ENCODE results near the gene PRKAR1B. TPM values are rescaled to one million over a fixed set of nuclear protein-coding genes. Genes with fewer than 3 reads are reported as not detected.

The PRKAR1B gene
- total and polyA plus RNA-seq, 8 donors = 4.5 to 45.8 (median 11.1) TPM

DNA sequence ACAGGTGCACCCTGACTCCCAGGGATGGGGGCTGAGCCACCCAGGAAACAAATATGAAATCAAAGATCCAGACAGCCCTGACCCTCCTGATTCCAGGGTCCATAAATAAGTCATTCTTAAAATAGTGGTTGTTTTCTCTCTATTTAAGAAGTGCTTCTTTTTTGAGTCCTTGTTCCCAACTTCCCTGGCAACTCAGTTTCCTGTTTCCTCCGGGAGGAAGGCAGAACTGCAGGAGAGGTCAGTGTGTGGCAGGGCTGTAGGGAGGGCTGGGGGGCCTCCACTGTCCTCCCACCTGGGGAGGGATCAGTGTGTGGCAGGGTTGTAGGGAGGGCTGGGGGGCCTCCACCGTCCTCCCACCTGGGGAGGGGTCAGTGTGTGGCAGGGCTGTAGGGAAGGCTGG lies 118.7 kb downstream of the PRKAR1B start:
- peaks cover 0 to 21% (median 12%) of the 10 kb centered on the region in 4 donors for H3K36me3 ChIP-seq
- no peak for DNase-seq
- TF ChIP-seq POLR2A (IDR thresholded peaks at IDR 0.05) (no peak), POLR2AphosphoS5 (IDR thresholded peaks at IDR 0.05) (no peak), EP300 (IDR thresholded peaks at IDR 0.05) (no peak)
- TF ChIP-seq, protein P1, sequence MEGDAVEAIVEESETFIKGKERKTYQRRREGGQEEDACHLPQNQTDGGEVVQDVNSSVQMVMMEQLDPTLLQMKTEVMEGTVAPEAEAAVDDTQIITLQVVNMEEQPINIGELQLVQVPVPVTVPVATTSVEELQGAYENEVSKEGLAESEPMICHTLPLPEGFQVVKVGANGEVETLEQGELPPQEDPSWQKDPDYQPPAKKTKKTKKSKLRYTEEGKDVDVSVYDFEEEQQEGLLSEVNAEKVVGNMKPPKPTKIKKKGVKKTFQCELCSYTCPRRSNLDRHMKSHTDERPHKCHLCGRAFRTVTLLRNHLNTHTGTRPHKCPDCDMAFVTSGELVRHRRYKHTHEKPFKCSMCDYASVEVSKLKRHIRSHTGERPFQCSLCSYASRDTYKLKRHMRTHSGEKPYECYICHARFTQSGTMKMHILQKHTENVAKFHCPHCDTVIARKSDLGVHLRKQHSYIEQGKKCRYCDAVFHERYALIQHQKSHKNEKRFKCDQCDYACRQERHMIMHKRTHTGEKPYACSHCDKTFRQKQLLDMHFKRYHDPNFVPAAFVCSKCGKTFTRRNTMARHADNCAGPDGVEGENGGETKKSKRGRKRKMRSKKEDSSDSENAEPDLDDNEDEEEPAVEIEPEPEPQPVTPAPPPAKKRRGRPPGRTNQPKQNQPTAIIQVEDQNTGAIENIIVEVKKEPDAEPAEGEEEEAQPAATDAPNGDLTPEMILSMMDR (IDR thresholded peaks at IDR 0.05) = no peak
- peaks cover 0 to 28% (median 5%) of the 10 kb centered on the region in 4 donors for H3K4me1 ChIP-seq
- no peak overlapping the region for H3K4me3 ChIP-seq
- intact Hi-C loops (cut with DNase I; ENCODE audit: low total_unique reads) = no loop called here
- H3K9me3 ChIP-seq = no peaks in the 10 kb centered on the region
- H3K27ac ChIP-seq = peak overlapping the region in 3 of 5 donors; percentile 2 to 22 (median 15)
- no peaks in the 10 kb centered on the region for H3K27me3 ChIP-seq
- WGBS, 5 donors = 18 to 68% (median 60%) methylated on average over 1 to 2 of the region's 2 CpGs

DNA sequence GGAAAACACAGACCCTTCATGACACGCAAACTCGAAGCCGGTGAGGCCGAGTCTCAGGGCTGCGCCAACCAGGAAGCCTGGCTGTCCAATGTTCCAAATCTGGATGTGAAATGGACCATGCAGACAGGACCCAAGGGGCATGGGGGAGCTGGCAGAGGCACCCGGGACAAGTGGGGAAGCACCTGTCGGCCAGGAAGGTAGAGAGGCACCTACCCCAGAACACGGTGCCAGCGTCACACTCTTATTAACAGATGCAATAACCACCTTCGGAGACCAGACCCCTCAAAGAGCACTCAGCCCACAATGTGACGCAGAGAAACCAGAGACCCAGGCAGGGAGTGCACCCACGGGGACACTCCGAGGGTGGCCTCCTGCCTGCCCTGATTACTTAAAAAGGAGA lies 119.1 kb downstream of the PRKAR1B start:
- Histone ChIP-seq H3K27me3 (no peaks in the 10 kb centered on the region), H3K27ac (peak overlapping the region in 3 of 5 donors; percentile 2 to 22 (median 15)), H3K4me1 (peaks cover under 1 to 32% (median 7%) of the 10 kb centered on the region in 4 donors), H3K36me3 (peaks cover 0 to 21% (median 12%) of the 10 kb centered on the region in 4 donors), H3K9me3 (no peaks in the 10 kb centered on the region), H3K4me3 (no peak overlapping the region)
- DNase-seq = no peak
- intact Hi-C loops (cut with DNase I; ENCODE audit: low total_unique reads) = no loop called here
- 83 to 89% (median 85%) methylated on average over 13 of the region's 13 CpGs for WGBS, 5 donors
- TF ChIP-seq EP300 (IDR thresholded peaks at IDR 0.05) (no peak), POLR2AphosphoS5 (IDR thresholded peaks at IDR 0.05) (no peak), POLR2A (IDR thresholded peaks at IDR 0.05) (no peak)
- TF ChIP-seq, protein P1 (IDR thresholded peaks at IDR 0.05) = no peak

GRCh38 chr7:605661-606450 lies 121.2 kb downstream of the PRKAR1B start:
- TF ChIP-seq, protein P1 (IDR thresholded peaks at IDR 0.05) = no peak
- TF ChIP-seq POLR2AphosphoS5 (IDR thresholded peaks at IDR 0.05) (no peak), POLR2A (IDR thresholded peaks at IDR 0.05) (no peak), EP300 (IDR thresholded peaks at IDR 0.05) (no peak)
- H3K4me3 ChIP-seq = no peak overlapping the region
- no peaks in the 10 kb centered on the region for H3K27me3 ChIP-seq
- WGBS, 5 donors = 90 to 93% (median 91%) methylated on average over 33 of the region's 33 CpGs
- intact Hi-C loops (cut with DNase I; ENCODE audit: low total_unique reads) = no loop called here
- no peak for DNase-seq
- H3K4me1 ChIP-seq = peaks cover 4 to 49% (median 17%) of the 10 kb centered on the region in 4 donors
- no peaks in the 10 kb centered on the region for H3K9me3 ChIP-seq
- H3K27ac ChIP-seq = peak overlapping the region in 3 of 5 donors; percentile 81 to 87 (median 83)
- peaks cover 0 to 21% (median 12%) of the 10 kb centered on the region in 4 donors for H3K36me3 ChIP-seq

DNA sequence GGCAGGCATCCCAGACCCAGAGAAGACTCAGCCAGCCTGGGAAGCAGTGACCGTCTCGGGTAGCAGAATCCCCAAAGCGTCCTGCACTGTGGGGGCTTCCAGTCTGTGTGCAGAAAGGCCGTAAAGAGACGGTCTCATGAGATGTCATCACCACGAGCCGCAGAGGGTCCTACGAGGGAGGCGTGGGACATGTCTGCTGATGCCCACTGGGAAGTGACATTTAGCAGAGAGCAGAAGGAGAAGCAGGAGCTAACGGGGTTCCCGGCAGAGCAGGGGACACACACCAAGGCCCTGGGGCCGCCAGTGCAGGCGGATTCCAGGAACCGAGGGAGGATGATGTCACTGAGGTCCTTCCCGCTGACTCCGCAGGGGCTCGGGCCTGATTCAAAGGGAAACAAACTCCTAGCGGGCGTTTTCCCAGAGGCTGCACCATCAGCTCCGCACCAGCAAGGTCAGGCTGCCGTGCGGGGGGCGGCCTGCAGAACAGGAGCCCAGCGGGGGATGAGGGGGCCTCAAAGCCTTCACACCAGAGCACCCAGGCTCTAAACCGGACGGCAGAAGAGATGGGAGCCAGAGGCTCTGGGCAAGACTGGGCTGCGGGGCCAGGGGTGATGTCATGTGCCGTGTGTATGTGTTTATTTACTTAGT lies 122.1 kb downstream of the PRKAR1B start:
- Histone ChIP-seq H3K4me1 (peaks cover 3 to 43% (median 19%) of the 10 kb centered on the region in 4 donors), H3K4me3 (peak overlapping the region in 2 of 4 donors; percentile 1 to 25), H3K9me3 (no peaks in the 10 kb centered on the region), H3K27ac (peak overlapping the region; percentile 64 to 87 (median 83)), H3K27me3 (no peaks in the 10 kb centered on the region), H3K36me3 (peaks cover 0 to 21% (median 12%) of the 10 kb centered on the region in 4 donors)
- 84 to 90% (median 87%) methylated on average over 27 to 28 of the region's 28 CpGs for WGBS, 5 donors
- intact Hi-C loops (cut with DNase I; ENCODE audit: low total_unique reads) = no loop called here
- TF ChIP-seq EP300 (IDR thresholded peaks at IDR 0.05) (no peak), POLR2AphosphoS5 (IDR thresholded peaks at IDR 0.05) (no peak)
- no peak for DNase-seq

Data from stomach (tissue), 9 donors.